GM19035 (cell line): ENCODE results near the gene TRIOBP.

Source experiments
- ATAC-seq: cut with Tn5 transposase; IDR thresholded peaks from one replicate; pipeline ENCODE4 v1.9.1; 2021; ENCODE audit not compliant: unreplicated experiment

TRIOBP gene

GRCh38 chr22:37818409-37819104, 121.7 kb downstream of the TRIOBP start:
- no peak for ATAC-seq

- no peak for ATAC-seq
Observed at GRCh38 chr22:37819105-37819433, 122.2 kb downstream of the TRIOBP start.

DNA sequence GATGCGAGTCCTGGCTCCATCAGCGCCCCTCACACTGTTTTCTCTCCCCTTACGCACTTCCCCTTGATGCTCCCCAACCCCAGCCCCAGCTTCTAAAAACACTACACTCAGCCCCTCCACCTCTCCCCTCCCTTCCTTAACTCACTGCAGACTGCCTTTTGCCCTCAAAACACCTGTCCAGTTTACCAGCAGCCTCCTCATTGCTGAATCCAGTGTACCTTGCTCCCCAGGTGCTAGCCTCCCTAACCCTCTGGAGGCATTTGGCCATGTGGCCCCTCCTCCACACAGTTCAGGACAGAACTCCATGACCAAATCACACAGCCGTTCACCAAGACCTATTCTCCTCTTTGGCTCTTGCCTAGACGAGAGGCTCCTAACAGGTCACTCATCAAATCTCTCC, 123.5 kb downstream of the TRIOBP start:
- no peak for ATAC-seq

DNA sequence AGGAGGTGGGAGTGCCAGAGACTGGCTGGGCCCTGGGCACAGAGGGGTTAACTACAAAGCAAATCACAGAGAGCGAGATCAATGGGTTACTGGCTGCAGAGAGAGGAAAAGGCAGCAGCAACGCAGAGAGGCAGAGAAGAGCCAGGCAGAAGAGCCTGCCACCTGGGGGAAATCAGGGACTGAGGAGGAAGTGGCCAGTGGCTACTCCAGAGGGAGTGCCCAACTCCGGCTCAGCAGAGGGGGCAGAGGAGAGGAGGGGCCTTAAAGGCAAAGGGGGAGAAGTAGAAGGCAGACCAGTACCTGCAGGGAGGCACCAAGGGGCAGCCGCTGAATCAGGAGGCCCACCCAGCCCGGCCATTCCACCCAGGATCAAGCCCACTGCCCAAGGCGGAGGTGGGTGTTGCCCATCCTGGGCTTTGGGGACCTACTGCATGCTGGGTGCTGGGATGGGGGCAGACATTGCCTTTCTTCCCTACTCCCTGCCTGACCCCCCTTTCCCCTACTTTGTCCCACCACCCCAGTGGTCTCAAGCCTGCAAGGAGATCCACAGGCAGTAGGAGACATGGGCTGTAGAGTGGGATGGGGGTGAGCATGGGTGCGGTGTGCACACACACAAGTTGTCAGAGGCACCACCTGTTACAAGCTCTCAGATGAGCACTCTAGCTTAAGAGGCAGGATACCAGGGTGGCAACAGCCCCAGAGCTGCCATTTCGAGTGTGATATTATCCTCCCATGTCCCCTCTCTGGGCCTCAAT, 125.4 kb downstream of the TRIOBP start:
- ATAC-seq, result no peak

GRCh38 chr22:37823134-37823985, 126.5 kb downstream of the TRIOBP start, which contains the start of gene GALR3:
Gene GALR3, plus strand, starts transcription at chr22:37823382. Its CDS starts 25 bp downstream, at chr22:37823407.
- no peak for ATAC-seq

DNA sequence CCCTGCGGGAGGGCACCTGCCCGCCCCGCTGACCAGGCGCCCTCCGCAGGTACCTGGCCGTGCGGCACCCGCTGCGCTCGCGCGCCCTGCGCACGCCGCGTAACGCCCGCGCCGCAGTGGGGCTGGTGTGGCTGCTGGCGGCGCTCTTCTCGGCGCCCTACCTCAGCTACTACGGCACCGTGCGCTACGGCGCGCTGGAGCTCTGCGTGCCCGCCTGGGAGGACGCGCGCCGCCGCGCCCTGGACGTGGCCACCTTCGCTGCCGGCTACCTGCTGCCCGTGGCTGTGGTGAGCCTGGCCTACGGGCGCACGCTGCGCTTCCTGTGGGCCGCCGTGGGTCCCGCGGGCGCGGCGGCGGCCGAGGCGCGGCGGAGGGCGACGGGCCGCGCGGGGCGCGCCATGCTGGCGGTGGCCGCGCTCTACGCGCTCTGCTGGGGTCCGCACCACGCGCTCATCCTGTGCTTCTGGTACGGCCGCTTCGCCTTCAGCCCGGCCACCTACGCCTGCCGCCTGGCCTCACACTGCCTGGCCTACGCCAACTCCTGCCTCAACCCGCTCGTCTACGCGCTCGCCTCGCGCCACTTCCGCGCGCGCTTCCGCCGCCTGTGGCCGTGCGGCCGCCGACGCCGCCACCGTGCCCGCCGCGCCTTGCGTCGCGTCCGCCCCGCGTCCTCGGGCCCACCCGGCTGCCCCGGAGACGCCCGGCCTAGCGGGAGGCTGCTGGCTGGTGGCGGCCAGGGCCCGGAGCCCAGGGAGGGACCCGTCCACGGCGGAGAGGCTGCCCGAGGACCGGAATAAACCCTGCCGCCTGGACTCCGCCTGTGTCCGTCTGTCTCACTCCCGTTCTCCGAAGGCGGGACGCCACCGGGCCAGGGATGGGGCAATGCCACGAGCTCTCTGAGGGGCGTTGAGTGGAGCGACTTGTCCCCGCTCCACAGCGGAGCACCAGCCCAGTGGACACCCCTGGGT, 128.1 kb downstream of the TRIOBP start:
- ATAC-seq, result no peak
